Measurements from ENCODE around the gene NSG1.

GRCh38 chr4:4341861-4342650 is 44.8 kb upstream of the NSG1 start:
- TF ChIP-seq CTCF (IDR thresholded peaks at IDR 0.05) (no peak), POLR2A (IDR thresholded peaks at IDR 0.05) (no peak)

Data from transverse colon (tissue), 3 donors.